ENCODE results near the gene PLRG1. TPM values are rescaled to one million over a fixed set of nuclear protein-coding genes. Genes with fewer than 3 reads are reported as not detected.

The PLRG1 gene
- total RNA-seq, 1 donor from 2014 or later: 44.7 TPM

GRCh38 chr4:154574311-154574710, 24.1 kb upstream of the PLRG1 start:
- DNase-seq (ENCODE audit: extremely low read depth, low read depth, low spot score): no peak

GRCh38 chr4:154573190-154573870, 23.1 kb upstream of the PLRG1 start:
- DNase-seq (ENCODE audit: extremely low read depth, low read depth, low spot score): no peak

- no peak for DNase-seq (ENCODE audit: extremely low read depth, low read depth, low spot score)
These were observed 19.4 kb upstream of the PLRG1 start for GRCh38 chr4:154569584-154569983.

- DNase-seq (ENCODE audit: extremely low read depth, low read depth, low spot score): no peak
These were observed 18.8 kb upstream of the PLRG1 start for GRCh38 chr4:154569028-154569427.

- DNase-seq (ENCODE audit: extremely low read depth, low read depth, low spot score): no peak
These were observed 16.5 kb upstream of the PLRG1 start for GRCh38 chr4:154566639-154567204.

- DNase-seq (ENCODE audit: extremely low read depth, low read depth, low spot score): no peak
These were observed 15.5 kb upstream of the PLRG1 start for GRCh38 chr4:154565704-154566103.

GRCh38 chr4:154564311-154564710, 14.1 kb upstream of the PLRG1 start:
- DNase-seq (ENCODE audit: extremely low read depth, low read depth, low spot score): no peak

GRCh38 chr4:154562697-154563254, 12.6 kb upstream of the PLRG1 start, which contains the start of gene FGB:
TSS of gene FGB (plus strand) at chr4:154563011. CDS start at chr4:154563019, 8 bp downstream.
- no peak for DNase-seq (ENCODE audit: extremely low read depth, low read depth, low spot score)

- no peak for DNase-seq (ENCODE audit: extremely low read depth, low read depth, low spot score)
These were observed 10.6 kb upstream of the PLRG1 start for GRCh38 chr4:154560824-154561231.

GRCh38 chr4:154560419-154560801, 10.2 kb upstream of the PLRG1 start:
- DNase-seq (ENCODE audit: extremely low read depth, low read depth, low spot score): no peak

- no peak for DNase-seq (ENCODE audit: extremely low read depth, low read depth, low spot score)
These were observed 9.6 kb upstream of the PLRG1 start for GRCh38 chr4:154559494-154560418.

GRCh38 chr4:154559141-154559493, 8.9 kb upstream of the PLRG1 start:
- DNase-seq (ENCODE audit: extremely low read depth, low read depth, low spot score): no peak

- DNase-seq (ENCODE audit: extremely low read depth, low read depth, low spot score): peak; percentile 42
These were observed 1.9 kb upstream of the PLRG1 start for GRCh38 chr4:154551872-154552686.

GRCh38 chr4:154545689-154546088, 4.5 kb downstream of the PLRG1 start:
- DNase-seq (ENCODE audit: extremely low read depth, low read depth, low spot score): no peak

- no peak for DNase-seq (ENCODE audit: extremely low read depth, low read depth, low spot score)
These were observed 7.8 kb downstream of the PLRG1 start for GRCh38 chr4:154542271-154542879.

- DNase-seq (ENCODE audit: extremely low read depth, low read depth, low spot score): no peak
These were observed 15.9 kb downstream of the PLRG1 start for GRCh38 chr4:154534296-154534695.

GRCh38 chr4:154529728-154530519, 20.3 kb downstream of the PLRG1 start:
- no peak for DNase-seq (ENCODE audit: extremely low read depth, low read depth, low spot score)

- no peak for DNase-seq (ENCODE audit: extremely low read depth, low read depth, low spot score)
These were observed 21.3 kb downstream of the PLRG1 start for GRCh38 chr4:154528869-154529268.

GRCh38 chr4:154527308-154527707, 22.9 kb downstream of the PLRG1 start:
- DNase-seq (ENCODE audit: extremely low read depth, low read depth, low spot score): no peak
